HEK293 (cell line): Measurements from ENCODE around the gene RPS6KB2.

Experiments
- GLIS2 ChIP-seq: fragments of 450-650 bp; formaldehyde crosslinking; IDR thresholded peaks from 2 replicates; pipeline ENCODE4 v1.5.1; 2016; ENCODE audit warnings: missing biosample characterization, missing genetic modification characterization
- HOXA7 ChIP-seq: sonication (generic); formaldehyde crosslinking; IDR thresholded peaks from 2 replicates; pipeline ENCODE4 v1.8.1; 2022; ENCODE audit warnings: missing genetic modification reagents, borderline replicate concordance
- KLF10 ChIP-seq: fragments of 450-650 bp; IDR thresholded peaks from 2 replicates; pipeline ENCODE4 v1.5.1; 2018; ENCODE audit warnings: missing biosample characterization, mild to moderate bottlenecking, missing genetic modification characterization
- KLF7 ChIP-seq: fragments of 450-650 bp; formaldehyde crosslinking; IDR thresholded peaks from 2 replicates; pipeline ENCODE4 v1.5.1; 2016; ENCODE audit warnings: missing biosample characterization, missing genetic modification characterization, borderline replicate concordance
- OSR2 ChIP-seq: fragments of 450-650 bp; formaldehyde crosslinking; IDR thresholded peaks from 2 replicates; pipeline ENCODE4 v1.5.1; 2016; ENCODE audit warnings: missing biosample characterization, missing genetic modification characterization
- SALL2 ChIP-seq: fragments of 450-650 bp; formaldehyde crosslinking; IDR thresholded peaks from 2 replicates; pipeline ENCODE4 v1.5.0; 2017; ENCODE audit warnings: missing biosample characterization, mild to moderate bottlenecking, missing genetic modification characterization, borderline replicate concordance
- SP3 ChIP-seq: fragments of 450-650 bp; formaldehyde crosslinking; IDR thresholded peaks from 2 replicates; pipeline ENCODE4 v1.5.1; 2016; ENCODE audit warnings: missing biosample characterization, missing genetic modification characterization
- YY1 ChIP-seq: fragments of 450-650 bp; formaldehyde crosslinking; IDR thresholded peaks from 2 replicates; pipeline ENCODE4 v1.5.1; 2018; ENCODE audit warnings: missing biosample characterization, missing genetic modification characterization
- ZBTB7A ChIP-seq: fragments of 450-650 bp; formaldehyde crosslinking; IDR thresholded peaks from 2 replicates; pipeline ENCODE4 v1.5.1; 2016; ENCODE audit warnings: low read depth, missing biosample characterization, missing genetic modification characterization
- ZBTB8A ChIP-seq: fragments of 450-650 bp; formaldehyde crosslinking; IDR thresholded peaks from 2 replicates; pipeline ENCODE4 v1.5.1; 2016; ENCODE audit warnings: missing biosample characterization, missing genetic modification characterization
- ZEB2 ChIP-seq: fragments of 450-650 bp; formaldehyde crosslinking; IDR thresholded peaks from 2 replicates; pipeline ENCODE4 v1.5.1; 2016; ENCODE audit warnings: missing biosample characterization, missing genetic modification characterization
- ZNF140 ChIP-seq: fragments of 450-650 bp; formaldehyde crosslinking; IDR thresholded peaks from 2 replicates; pipeline ENCODE4 v1.5.1; 2016; ENCODE audit warnings: missing biosample characterization, missing genetic modification characterization
- ZNF146 ChIP-seq: fragments of 450-650 bp; formaldehyde crosslinking; IDR thresholded peaks from 2 replicates; pipeline ENCODE4 v1.5.1; 2016; ENCODE audit warnings: missing biosample characterization, missing genetic modification characterization
- ZNF169 ChIP-seq: fragments of 450-650 bp; formaldehyde crosslinking; IDR thresholded peaks from 2 replicates; pipeline ENCODE4 v1.5.1; 2016; ENCODE audit warnings: missing biosample characterization, missing genetic modification characterization
- ZNF2 ChIP-seq: fragments of 450-650 bp; formaldehyde crosslinking; IDR thresholded peaks from 2 replicates; pipeline ENCODE4 v1.5.1; 2016; ENCODE audit warnings: missing biosample characterization, missing genetic modification characterization
- ZNF211 ChIP-seq: fragments of 450-650 bp; formaldehyde crosslinking; IDR thresholded peaks from 2 replicates; pipeline ENCODE4 v1.5.1; 2016; ENCODE audit warnings: low read depth, missing biosample characterization, missing genetic modification characterization
- ZNF239 ChIP-seq: fragments of 450-650 bp; formaldehyde crosslinking; IDR thresholded peaks from 2 replicates; pipeline ENCODE4 v1.5.1; 2016; ENCODE audit warnings: missing biosample characterization, missing genetic modification characterization
- ZNF324 ChIP-seq: fragments of 450-650 bp; formaldehyde crosslinking; IDR thresholded peaks from 2 replicates; pipeline ENCODE4 v1.5.1; 2016; ENCODE audit warnings: missing biosample characterization, missing genetic modification characterization
- ZNF341 ChIP-seq: fragments of 450-650 bp; formaldehyde crosslinking; IDR thresholded peaks from 2 replicates; pipeline ENCODE4; 2016; ENCODE audit warnings: low read depth, missing biosample characterization, missing genetic modification characterization
- ZNF354C ChIP-seq: fragments of 450-650 bp; formaldehyde crosslinking; IDR thresholded peaks from 2 replicates; pipeline ENCODE4 v1.5.1; 2016; ENCODE audit warnings: missing biosample characterization, missing genetic modification characterization, low read depth, borderline replicate concordance
- ZNF433 ChIP-seq: fragments of 450-650 bp; formaldehyde crosslinking; IDR thresholded peaks from 2 replicates; pipeline ENCODE4 v1.5.1; 2016; ENCODE audit warnings: missing biosample characterization, missing genetic modification characterization, low read depth
- ZNF514 ChIP-seq: fragments of 450-650 bp; formaldehyde crosslinking; IDR thresholded peaks from 2 replicates; pipeline ENCODE4 v1.5.1; 2016; ENCODE audit warnings: missing biosample characterization, missing genetic modification characterization
- ZNF548 ChIP-seq: fragments of 450-650 bp; formaldehyde crosslinking; IDR thresholded peaks from 2 replicates; pipeline ENCODE4 v1.5.1; 2016; ENCODE audit warnings: missing biosample characterization, missing genetic modification characterization
- ZNF677 ChIP-seq: fragments of 450-650 bp; IDR thresholded peaks from 2 replicates; pipeline ENCODE4 v1.5.0; 2018; ENCODE audit warnings: missing biosample characterization, mild to moderate bottlenecking, missing genetic modification characterization, moderate library complexity
- ZNF768 ChIP-seq: fragments of 450-650 bp; formaldehyde crosslinking; IDR thresholded peaks from 2 replicates; pipeline ENCODE4 v1.5.1; 2018; ENCODE audit warnings: missing biosample characterization, mild to moderate bottlenecking, missing genetic modification characterization
- ZNF830 ChIP-seq: fragments of 450-650 bp; IDR thresholded peaks from 2 replicates; pipeline ENCODE4 v1.5.0; 2018; ENCODE audit warnings: missing biosample characterization, missing genetic modification characterization, low read depth, mild to moderate bottlenecking, moderate library complexity
- ZNF837 ChIP-seq: fragments of 450-650 bp; formaldehyde crosslinking; IDR thresholded peaks from 2 replicates; pipeline ENCODE4 v1.5.1; 2016; ENCODE audit warnings: missing biosample characterization, missing genetic modification characterization
- ZNF843 ChIP-seq: fragments of 450-650 bp; formaldehyde crosslinking; IDR thresholded peaks from 2 replicates; pipeline ENCODE4 v1.5.1; 2016; ENCODE audit warnings: missing biosample characterization, missing genetic modification characterization
- TF ChIP-seq, protein P1 (sequence below): fragments of 450-650 bp; formaldehyde crosslinking; IDR thresholded peaks from 2 replicates; pipeline ENCODE4 v1.5.1; 2016; ENCODE audit warnings: missing biosample characterization, missing genetic modification characterization
- TF ChIP-seq, protein P2 (sequence below): sonication (generic); formaldehyde crosslinking; IDR thresholded peaks from 2 replicates; pipeline ENCODE4 v1.8.1; 2022; ENCODE audit warnings: mild to moderate bottlenecking, moderate library complexity, missing genetic modification reagents
- TF ChIP-seq, protein P3 (sequence below): fragments of 450-650 bp; formaldehyde crosslinking; IDR thresholded peaks from 2 replicates; pipeline ENCODE4 v1.5.1; 2016; ENCODE audit warnings: missing biosample characterization, missing genetic modification characterization
- TF ChIP-seq, protein P4 (sequence below): fragments of 450-650 bp; formaldehyde crosslinking; conservative IDR thresholded peaks from 2 replicates; pipeline ENCODE4 v1.5.1; 2016; ENCODE audit warnings: low read depth, missing biosample characterization, missing genetic modification characterization

Gene RPS6KB2

DNA sequence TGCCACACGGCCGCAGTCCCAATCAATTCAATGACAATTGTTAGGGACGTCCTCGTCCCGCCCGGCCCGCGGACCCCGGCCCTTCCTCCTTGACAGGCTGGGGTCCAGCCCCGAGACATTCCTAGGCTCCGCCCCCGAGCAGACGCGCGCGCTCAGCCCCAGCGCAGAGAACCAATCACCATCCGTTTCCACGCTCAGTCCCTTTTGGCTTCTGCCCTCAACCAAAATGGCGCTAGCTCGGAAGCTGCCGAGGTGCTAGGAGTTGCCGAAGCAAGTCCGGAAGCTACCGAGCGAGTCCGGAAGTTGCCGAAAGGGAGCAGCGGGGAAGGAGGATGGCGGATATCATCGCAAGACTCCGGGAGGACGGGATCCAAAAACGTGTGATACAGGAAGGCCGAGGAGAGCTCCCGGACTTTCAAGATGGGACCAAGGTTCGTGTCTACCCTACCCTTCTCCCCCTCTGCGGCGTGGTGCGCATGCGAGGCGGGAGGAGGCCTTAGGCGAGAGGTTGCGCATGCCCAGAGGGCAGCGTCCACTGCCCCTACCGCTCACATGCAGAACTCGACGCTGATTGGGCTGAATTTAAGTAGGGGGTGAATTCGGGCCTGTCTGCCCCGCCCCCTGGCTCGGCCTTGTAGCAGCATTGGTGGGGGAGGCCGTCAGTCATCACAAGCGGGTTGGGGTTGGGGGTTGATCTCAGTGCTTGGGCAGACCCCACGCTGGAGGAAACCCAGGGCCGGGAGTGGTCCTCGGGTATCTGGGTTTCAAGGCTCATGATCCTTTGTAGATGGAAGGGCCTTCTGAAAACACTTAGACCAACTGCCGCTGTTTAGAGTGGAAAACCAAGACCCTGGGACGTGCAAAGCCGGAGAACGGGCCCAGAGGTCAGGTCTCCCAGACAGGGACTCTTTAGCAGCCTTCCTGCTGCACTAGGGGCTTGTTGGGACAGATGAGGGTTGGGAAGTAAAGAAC, 54.8 kb downstream of the RPS6KB2 start, which contains the start of gene AIP (continued):
- no peak for TF ChIP-seq ZNF239
- no peak for TF ChIP-seq ZNF548 (tag by site-specific recombination)
- TF ChIP-seq ZNF211 (tag by site-specific recombination) = no peak
- no peak for TF ChIP-seq ZNF140
- TF ChIP-seq ZEB2 (tag by site-specific recombination) = peak; percentile 31; the same call in 1 of the 2 replicates
- peak; percentile 66 for TF ChIP-seq GLIS2 (tag by site-specific recombination)
- TF ChIP-seq ZBTB7A (tag by site-specific recombination) = no peak
- no peak for TF ChIP-seq ZNF354C
- 0 out of 2 replicates have a peak, but pooled peaks have one; percentile 16 for TF ChIP-seq ZNF843 (tag by site-specific recombination)
- peak; percentile 34; the same call in 1 of the 2 replicates for TF ChIP-seq ZBTB8A (tag by site-specific recombination)
- no peak for TF ChIP-seq HOXA7 (CRISPR knock-in tag)
- TF ChIP-seq, protein P1, sequence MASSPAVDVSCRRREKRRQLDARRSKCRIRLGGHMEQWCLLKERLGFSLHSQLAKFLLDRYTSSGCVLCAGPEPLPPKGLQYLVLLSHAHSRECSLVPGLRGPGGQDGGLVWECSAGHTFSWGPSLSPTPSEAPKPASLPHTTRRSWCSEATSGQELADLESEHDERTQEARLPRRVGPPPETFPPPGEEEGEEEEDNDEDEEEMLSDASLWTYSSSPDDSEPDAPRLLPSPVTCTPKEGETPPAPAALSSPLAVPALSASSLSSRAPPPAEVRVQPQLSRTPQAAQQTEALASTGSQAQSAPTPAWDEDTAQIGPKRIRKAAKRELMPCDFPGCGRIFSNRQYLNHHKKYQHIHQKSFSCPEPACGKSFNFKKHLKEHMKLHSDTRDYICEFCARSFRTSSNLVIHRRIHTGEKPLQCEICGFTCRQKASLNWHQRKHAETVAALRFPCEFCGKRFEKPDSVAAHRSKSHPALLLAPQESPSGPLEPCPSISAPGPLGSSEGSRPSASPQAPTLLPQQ (tag by site-specific recombination) = peak; percentile 94
- TF ChIP-seq KLF7 (tag by site-specific recombination) = no peak
- no peak for TF ChIP-seq ZNF146 (tag by site-specific recombination)
- peak; percentile 84 for TF ChIP-seq ZNF2 (tag by site-specific recombination)
- TF ChIP-seq YY1 (tag by site-specific recombination) = peak; percentile 94
- TF ChIP-seq ZNF514 (tag by site-specific recombination) = no peak
- TF ChIP-seq ZNF324 = 0 out of 2 replicates have a peak, but pooled peaks have one; percentile 33
- TF ChIP-seq ZNF677 (tag by site-specific recombination) = no peak
- TF ChIP-seq ZNF837 (tag by site-specific recombination) = no peak
- TF ChIP-seq ZNF169 (tag by site-specific recombination) = no peak
- TF ChIP-seq, protein P2, sequence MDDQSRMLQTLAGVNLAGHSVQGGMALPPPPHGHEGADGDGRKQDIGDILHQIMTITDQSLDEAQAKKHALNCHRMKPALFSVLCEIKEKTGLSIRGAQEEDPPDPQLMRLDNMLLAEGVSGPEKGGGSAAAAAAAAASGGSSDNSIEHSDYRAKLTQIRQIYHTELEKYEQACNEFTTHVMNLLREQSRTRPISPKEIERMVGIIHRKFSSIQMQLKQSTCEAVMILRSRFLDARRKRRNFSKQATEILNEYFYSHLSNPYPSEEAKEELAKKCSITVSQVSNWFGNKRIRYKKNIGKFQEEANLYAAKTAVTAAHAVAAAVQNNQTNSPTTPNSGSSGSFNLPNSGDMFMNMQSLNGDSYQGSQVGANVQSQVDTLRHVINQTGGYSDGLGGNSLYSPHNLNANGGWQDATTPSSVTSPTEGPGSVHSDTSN = 0 out of 2 replicates have a peak, but pooled peaks have one; percentile 61
- TF ChIP-seq, protein P3, sequence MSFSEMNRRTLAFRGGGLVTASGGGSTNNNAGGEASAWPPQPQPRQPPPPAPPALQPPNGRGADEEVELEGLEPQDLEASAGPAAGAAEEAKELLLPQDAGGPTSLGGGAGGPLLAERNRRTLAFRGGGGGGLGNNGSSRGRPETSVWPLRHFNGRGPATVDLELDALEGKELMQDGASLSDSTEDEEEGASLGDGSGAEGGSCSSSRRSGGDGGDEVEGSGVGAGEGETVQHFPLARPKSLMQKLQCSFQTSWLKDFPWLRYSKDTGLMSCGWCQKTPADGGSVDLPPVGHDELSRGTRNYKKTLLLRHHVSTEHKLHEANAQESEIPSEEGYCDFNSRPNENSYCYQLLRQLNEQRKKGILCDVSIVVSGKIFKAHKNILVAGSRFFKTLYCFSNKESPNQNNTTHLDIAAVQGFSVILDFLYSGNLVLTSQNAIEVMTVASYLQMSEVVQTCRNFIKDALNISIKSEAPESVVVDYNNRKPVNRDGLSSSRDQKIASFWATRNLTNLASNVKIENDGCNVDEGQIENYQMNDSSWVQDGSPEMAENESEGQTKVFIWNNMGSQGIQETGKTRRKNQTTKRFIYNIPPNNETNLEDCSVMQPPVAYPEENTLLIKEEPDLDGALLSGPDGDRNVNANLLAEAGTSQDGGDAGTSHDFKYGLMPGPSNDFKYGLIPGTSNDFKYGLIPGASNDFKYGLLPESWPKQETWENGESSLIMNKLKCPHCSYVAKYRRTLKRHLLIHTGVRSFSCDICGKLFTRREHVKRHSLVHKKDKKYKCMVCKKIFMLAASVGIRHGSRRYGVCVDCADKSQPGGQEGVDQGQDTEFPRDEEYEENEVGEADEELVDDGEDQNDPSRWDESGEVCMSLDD (tag by site-specific recombination) = 0 out of 2 replicates have a peak, but pooled peaks have one; percentile 17
- peak; percentile 94 for TF ChIP-seq SP3 (tag by site-specific recombination)
- no peak for TF ChIP-seq ZNF830 (tag by site-specific recombination)
- no peak for TF ChIP-seq SALL2
- no peak for TF ChIP-seq ZNF768
- TF ChIP-seq KLF10 (tag by site-specific recombination) = 0 out of 2 replicates have a peak, but pooled peaks have one; percentile 34
- TF ChIP-seq, protein P4, sequence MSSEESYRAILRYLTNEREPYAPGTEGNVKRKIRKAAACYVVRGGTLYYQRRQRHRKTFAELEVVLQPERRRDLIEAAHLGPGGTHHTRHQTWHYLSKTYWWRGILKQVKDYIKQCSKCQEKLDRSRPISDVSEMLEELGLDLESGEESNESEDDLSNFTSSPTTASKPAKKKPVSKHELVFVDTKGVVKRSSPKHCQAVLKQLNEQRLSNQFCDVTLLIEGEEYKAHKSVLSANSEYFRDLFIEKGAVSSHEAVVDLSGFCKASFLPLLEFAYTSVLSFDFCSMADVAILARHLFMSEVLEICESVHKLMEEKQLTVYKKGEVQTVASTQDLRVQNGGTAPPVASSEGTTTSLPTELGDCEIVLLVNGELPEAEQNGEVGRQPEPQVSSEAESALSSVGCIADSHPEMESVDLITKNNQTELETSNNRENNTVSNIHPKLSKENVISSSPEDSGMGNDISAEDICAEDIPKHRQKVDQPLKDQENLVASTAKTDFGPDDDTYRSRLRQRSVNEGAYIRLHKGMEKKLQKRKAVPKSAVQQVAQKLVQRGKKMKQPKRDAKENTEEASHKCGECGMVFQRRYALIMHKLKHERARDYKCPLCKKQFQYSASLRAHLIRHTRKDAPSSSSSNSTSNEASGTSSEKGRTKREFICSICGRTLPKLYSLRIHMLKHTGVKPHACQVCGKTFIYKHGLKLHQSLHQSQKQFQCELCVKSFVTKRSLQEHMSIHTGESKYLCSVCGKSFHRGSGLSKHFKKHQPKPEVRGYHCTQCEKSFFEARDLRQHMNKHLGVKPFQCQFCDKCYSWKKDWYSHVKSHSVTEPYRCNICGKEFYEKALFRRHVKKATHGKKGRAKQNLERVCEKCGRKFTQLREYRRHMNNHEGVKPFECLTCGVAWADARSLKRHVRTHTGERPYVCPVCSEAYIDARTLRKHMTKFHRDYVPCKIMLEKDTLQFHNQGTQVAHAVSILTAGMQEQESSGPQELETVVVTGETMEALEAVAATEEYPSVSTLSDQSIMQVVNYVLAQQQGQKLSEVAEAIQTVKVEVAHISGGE (tag by site-specific recombination) = peak; percentile 59; the same call in 1 of the 2 replicates
- no peak for TF ChIP-seq ZNF433 (tag by site-specific recombination)
- no peak for TF ChIP-seq OSR2
- 0 out of 2 replicates have a peak, but pooled peaks have one; percentile 8 for TF ChIP-seq ZNF341
